DOHH2 (cell line): ENCODE measurements around the gene LMO7.

Experiments
- H3F3A ChIP-seq: fragments of 200-600 bp; sonication (generic), shearing (Covaris generic); 2 replicates; pipeline ENCODE4 v1.6.0; 2016; ENCODE audit warnings: antibody characterized with exemption, mild to moderate bottlenecking; ENCODE audit not compliant: control insufficient read depth, insufficient read depth
- H3K27ac ChIP-seq: fragments of 200-600 bp; sonication (generic); 2 replicates; pipeline ENCODE4 v1.5.1; 2014; ENCODE audit warnings: low read depth, mild to moderate bottlenecking, low read length, moderate library complexity
- H3K27me3 ChIP-seq: fragments of 200-600 bp; sonication (generic); 2 replicates; pipeline ENCODE4 v1.6.1; 2014; ENCODE audit warnings: mild to moderate bottlenecking, low read length, mixed read lengths; ENCODE audit not compliant: control insufficient read depth
- H3K36me3 ChIP-seq: fragments of 200-600 bp; sonication (generic); 2 replicates; pipeline ENCODE4 v1.6.1; 2014; ENCODE audit warnings: mild to moderate bottlenecking, low read length, moderate library complexity, mixed read lengths; ENCODE audit not compliant: control insufficient read depth
- H3K4me1 ChIP-seq: fragments of 200-600 bp; sonication (generic); 2 replicates; pipeline ENCODE4 v1.6.1; 2014; ENCODE audit warnings: mild to moderate bottlenecking, low read length, mixed read lengths; ENCODE audit not compliant: control insufficient read depth
- H3K4me2 ChIP-seq: fragments of 200-600 bp; sonication (generic); 2 replicates; pipeline ENCODE4 v1.6.0; 2014; ENCODE audit warnings: mild to moderate bottlenecking, low read length, moderate library complexity
- H3K4me3 ChIP-seq: fragments of 200-600 bp; sonication (generic); 2 replicates; pipeline ENCODE4 v1.5.1; 2014; ENCODE audit warnings: mild to moderate bottlenecking, low read length, mixed read lengths
- H3K79me2 ChIP-seq: fragments of 200-600 bp; sonication (generic); 2 replicates; pipeline ENCODE4 v1.6.1; 2014; ENCODE audit warnings: mild to moderate bottlenecking, low read length, mixed read lengths; ENCODE audit not compliant: control insufficient read depth
- H3K9me2 ChIP-seq: fragments of 200-600 bp; sonication (generic); replicated peaks from 2 replicates; pipeline ENCODE4 v1.6.1; 2014; ENCODE audit warnings: mild to moderate bottlenecking, low read length, mixed read lengths; ENCODE audit not compliant: control insufficient read depth
- H3K9me3 ChIP-seq: fragments of 200-600 bp; sonication (generic); 2 replicates; pipeline ENCODE4 v1.6.1; 2014; ENCODE audit warnings: antibody characterized with exemption, low read length, mixed read lengths; ENCODE audit not compliant: control insufficient read depth, insufficient read depth
- H4K20me1 ChIP-seq: fragments of 200-600 bp; sonication (generic); 2 replicates; pipeline ENCODE4 v1.6.0; 2014; ENCODE audit warnings: low read depth, mild to moderate bottlenecking, antibody characterized with exemption, low read length, moderate library complexity; ENCODE audit not compliant: control insufficient read depth, insufficient read depth
- CTCF ChIP-seq: fragments of 200-600 bp; sonication (generic); IDR thresholded peaks from one replicate; pipeline ENCODE4 v1.5.1; 2014; ENCODE audit warnings: antibody characterized with exemption, mild to moderate bottlenecking, low read depth, low read length; ENCODE audit not compliant: poor library complexity, severe bottlenecking
- EZH2phosphoT487 ChIP-seq: fragments of 200-600 bp; sonication (generic); IDR thresholded peaks from 2 replicates; pipeline ENCODE4 v1.6.1; 2017; ENCODE audit warnings: borderline replicate concordance, mild to moderate bottlenecking, antibody characterized with exemption, low read length, moderate library complexity, mixed read lengths

The LMO7 gene

GRCh38 chr13:75621147-75621546 is 15.0 kb upstream of the LMO7 start:
- H3K9me3 ChIP-seq = no peaks in the 10 kb centered on the region
- no peak overlapping the region for H3K4me3 ChIP-seq
- no peaks in the 10 kb centered on the region for H3K27me3 ChIP-seq
- H3K9me2 ChIP-seq = no peaks in the 10 kb centered on the region
- H3K4me2 ChIP-seq = no peak overlapping the region
- no peaks in the 10 kb centered on the region; the same call in 1 of the 2 replicates for H3K36me3 ChIP-seq
- no peaks in the 10 kb centered on the region for H3K4me1 ChIP-seq
- TF ChIP-seq EZH2phosphoT487 (no peak), CTCF (no peak)
- no peaks in the 10 kb centered on the region for H3K79me2 ChIP-seq
- peaks cover 2% of the 10 kb centered on the region; the same call in 1 of the 2 replicates for H3F3A ChIP-seq
- no peaks in the 10 kb centered on the region for H4K20me1 ChIP-seq
- H3K27ac ChIP-seq = no peak overlapping the region

GRCh38 chr13:75628801-75629200 is 7.3 kb upstream of the LMO7 start:
- no peak overlapping the region for H3K27ac ChIP-seq
- no peaks in the 10 kb centered on the region for H4K20me1 ChIP-seq
- no peak overlapping the region for H3K4me3 ChIP-seq
- no peak overlapping the region for H3K4me2 ChIP-seq
- no peaks in the 10 kb centered on the region for H3K9me2 ChIP-seq
- H3K79me2 ChIP-seq = no peaks in the 10 kb centered on the region
- H3F3A ChIP-seq = peaks cover 5% of the 10 kb centered on the region; the same call in 1 of the 2 replicates
- H3K4me1 ChIP-seq = no peaks in the 10 kb centered on the region
- no peaks in the 10 kb centered on the region for H3K27me3 ChIP-seq
- H3K9me3 ChIP-seq = no peaks in the 10 kb centered on the region
- H3K36me3 ChIP-seq = no peaks in the 10 kb centered on the region
- TF ChIP-seq CTCF (no peak), EZH2phosphoT487 (no peak)

- Histone ChIP-seq H3K79me2 (peaks cover 2% of the 10 kb centered on the region; the same call in 1 of the 2 replicates), H3K4me1 (peaks cover 17% of the 10 kb centered on the region), H4K20me1 (no peaks in the 10 kb centered on the region), H3K9me3 (no peaks in the 10 kb centered on the region), H3K27ac (no peak overlapping the region), H3K27me3 (peaks cover 5% of the 10 kb centered on the region; the same call in 1 of the 2 replicates), H3K9me2 (no peaks in the 10 kb centered on the region), H3F3A (peaks cover 9% of the 10 kb centered on the region), H3K4me2 (no peak overlapping the region), H3K36me3 (no peaks in the 10 kb centered on the region), H3K4me3 (no peak overlapping the region)
- TF ChIP-seq EZH2phosphoT487 = no peak
- no peak for TF ChIP-seq CTCF
These were observed 2.8 kb upstream of the LMO7 start for GRCh38 chr13:75633285-75633684.
